ENCODE data around the gene SPATA31A3.
"Not testable (repeated sequence)": the region's sequence is repeated elsewhere in the genome, so short reads cannot be mapped to it uniquely, and the experiment has no call there.

Gene SPATA31A3

DNA sequence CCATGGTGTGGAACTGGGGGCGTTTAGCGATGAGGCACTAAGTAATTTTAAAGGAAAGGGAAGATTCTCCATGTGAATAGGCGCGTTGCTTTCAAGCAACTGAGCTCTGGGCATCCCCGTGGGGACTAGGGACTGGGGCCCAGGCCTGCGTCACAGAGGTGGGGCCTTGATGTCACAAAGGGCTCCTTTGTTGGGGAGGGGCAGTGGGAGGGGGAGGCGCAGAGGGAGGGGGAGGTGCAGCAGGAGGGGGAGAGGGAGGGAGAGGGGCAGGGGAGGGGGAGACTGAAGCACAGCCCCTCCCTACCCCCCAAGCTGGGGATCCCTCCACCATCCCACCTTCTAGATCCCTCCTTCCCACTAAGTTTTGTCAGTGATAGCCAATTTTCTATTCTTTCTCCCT is at the start of gene SPATA31A3:
Gene SPATA31A3 (minus strand): TSS at position 101 of the 400 bp plus-strand sequence. CDS start 29 bp downstream, at position 72.
- DNase-seq = not testable (repeated sequence)

DNA sequence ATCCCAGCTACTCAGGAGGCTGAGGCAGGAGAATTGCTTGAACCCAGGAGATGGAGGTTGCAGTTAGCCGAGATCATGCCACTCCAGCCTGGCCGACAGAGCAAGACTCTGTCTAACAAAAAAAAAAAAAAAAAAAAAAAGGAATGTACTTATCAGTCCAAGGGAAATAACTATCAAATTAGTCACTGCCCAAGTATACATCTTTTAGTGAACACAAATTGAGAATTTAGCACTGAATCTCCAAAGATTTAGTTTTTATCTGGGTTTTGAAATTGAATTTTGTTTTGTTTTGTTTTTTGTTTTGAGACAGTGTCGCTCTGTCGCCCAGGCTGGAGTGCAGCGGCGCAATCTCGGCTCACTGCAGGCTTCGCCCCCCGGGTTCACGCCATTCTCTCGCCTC is 39.8 kb downstream of the SPATA31A3 start:
- DNase-seq = not testable (repeated sequence)

DNA sequence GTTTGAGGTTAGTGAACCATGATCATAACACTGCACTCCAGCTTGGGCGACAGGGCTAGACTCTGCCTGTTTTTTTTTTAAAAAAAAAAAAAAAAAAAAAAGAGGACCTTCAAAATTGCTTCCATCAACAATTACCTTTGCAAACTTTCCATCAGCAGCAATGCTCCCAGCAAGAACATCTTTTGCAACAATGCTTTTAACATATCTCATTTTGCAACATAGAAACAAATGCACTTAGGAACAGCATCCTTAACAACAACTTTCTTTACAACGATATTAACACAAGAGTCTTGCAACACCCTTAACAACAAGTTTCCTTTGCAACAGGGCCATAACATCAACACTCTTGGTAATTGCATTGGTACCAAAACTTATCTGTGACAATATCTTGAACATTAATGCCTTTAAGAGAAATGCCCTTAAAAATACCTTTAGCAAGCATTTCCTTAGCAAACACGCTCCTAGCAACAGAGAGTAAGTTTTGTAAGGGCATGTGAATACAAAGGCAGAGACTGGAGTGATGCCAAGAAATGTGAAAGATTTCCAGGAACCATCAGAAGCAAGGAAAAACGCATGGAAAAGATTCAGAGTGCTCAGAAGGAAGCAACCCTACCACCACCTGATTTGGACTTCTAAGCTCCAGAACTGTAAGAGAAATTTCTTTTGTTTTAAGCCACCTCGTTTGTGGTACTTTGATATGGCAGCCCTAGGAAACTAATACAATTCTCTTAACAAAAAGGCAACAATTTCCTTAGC is 49.8 kb downstream of the SPATA31A3 start:
- not testable (repeated sequence) for DNase-seq

GRCh38 chr9:66939878-66940830 is 52.2 kb downstream of the SPATA31A3 start:
- not testable (repeated sequence) for DNase-seq

DNA sequence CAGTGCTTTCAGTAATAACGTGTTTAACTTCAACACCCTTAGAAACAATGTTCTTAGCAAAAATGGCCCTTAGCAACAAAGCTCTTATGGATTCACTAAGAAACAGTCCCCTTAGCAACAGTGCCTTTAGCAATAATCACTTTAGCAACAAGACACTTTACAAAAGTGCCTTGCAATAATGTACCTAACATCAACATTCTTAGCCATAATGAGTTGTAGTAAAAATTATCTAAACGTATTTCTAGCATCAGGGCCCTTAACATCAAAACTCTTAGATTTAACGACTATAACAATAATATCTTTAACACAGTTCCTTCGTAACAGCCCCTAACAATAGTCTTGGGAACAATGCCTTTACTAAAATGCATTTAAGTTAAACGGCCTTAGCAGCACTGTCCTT is 54.0 kb downstream of the SPATA31A3 start:
- DNase-seq = not testable (repeated sequence)

DNA sequence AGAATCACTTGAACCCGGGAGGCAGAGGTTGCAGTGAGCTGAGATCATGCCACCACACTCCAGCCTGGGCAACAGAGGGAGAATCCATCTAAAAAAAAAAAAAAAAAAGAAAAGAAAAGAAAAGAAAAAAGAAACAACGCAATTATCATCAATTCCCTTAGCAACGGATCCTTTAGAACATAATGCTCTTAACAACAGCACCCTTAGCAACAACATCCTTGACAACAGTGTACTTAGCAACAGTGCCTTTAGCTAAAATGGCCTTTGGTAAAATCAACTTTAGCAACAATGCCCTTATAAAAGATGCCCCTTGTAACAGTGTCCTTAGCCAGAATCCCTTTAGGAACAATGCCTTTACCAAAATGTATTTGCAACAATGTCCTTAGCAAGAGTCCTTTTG is 54.7 kb downstream of the SPATA31A3 start:
- not testable (repeated sequence) for DNase-seq
